GM03348 (cell line): ENCODE data around the gene ME3.
"Not testable (repeated sequence)": the region's sequence is repeated elsewhere in the genome, so short reads cannot be mapped to it uniquely, and the experiment has no call there.

Experiments used
- DNase-seq: peaks from one replicate; pipeline ENCODE4 v3.0.0; 2012; ENCODE audit warnings: low spot score

The ME3 gene

DNA sequence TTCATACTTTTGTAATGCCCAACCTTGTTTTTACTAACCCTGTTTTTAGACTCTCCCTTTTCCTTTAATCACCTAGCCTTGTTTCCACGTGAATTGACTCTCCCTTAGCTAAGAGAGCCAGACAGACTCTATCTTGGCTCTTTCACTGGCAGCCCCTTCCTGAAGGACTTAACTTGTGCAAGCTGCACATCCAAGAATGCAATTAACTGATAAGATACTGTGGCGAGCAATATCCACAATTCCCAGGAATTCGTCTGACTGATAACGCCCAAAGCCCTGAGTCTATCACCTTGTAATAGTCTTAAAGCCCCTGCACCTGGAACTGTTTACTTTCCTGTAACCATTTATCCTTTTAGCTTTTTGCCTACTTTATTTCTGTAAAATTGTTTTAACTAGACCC is 248.9 kb downstream of the ME3 start:
- not testable (repeated sequence) for DNase-seq

DNA sequence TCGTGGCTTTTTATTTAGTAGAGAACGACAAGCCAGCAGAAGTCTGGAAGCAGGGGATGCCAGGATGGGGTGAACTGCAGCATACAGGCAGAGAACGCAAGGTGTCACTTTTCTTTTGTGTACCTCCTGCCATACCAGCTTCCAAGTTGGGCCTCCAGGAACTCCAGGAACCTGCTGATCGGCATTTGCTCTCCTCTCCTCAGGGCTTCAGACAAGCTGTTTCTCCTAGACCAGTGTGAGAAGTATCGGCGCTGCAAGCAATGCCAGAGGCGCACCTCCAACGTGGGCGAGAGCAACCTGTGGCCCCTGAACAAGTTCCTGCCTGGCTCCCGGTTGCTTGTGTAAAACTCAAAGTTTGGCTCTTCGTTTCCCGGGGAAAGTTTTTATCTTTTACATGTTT is 250.0 kb downstream of the ME3 start:
- no peak for DNase-seq

DNA sequence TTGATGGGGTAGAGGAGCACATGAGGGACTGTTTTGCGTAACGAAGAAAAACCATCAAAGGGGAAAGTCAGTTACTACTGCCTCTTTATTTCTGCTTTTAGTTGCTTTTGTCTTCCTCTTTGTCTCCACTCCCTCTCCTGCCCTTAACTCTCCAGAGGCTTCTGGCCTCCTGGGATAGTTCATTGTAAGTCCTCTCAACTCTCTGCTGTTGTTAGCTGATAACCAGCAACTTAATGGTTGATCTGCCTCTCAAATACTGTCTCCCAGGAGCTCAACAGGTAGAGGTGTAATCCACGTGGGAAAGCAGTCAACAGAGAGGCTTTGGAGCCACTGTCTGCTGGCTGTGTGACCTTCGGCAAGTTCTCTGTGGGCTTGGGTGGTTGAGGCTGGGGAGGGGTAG is 250.5 kb downstream of the ME3 start:
- no peak for DNase-seq

DNA sequence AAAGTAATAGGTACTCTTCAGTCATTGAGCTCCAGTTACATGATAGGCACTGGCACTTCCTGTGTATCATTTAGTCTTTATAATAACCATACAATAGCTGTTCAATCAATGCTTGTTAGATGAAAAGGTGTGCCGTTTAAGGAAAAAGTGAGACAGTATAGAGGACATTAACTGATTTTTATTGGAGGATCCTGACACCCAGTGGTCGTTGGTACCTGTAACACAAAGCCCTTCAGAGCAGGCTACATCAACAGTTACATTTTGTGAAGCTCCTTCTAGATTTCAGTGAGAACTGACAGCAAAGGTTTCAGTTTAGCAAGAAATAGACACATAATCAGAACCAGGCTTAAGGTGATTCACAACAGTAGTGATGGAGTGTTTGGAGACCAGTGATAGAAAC is 253.5 kb downstream of the ME3 start:
- DNase-seq: no peak

DNA sequence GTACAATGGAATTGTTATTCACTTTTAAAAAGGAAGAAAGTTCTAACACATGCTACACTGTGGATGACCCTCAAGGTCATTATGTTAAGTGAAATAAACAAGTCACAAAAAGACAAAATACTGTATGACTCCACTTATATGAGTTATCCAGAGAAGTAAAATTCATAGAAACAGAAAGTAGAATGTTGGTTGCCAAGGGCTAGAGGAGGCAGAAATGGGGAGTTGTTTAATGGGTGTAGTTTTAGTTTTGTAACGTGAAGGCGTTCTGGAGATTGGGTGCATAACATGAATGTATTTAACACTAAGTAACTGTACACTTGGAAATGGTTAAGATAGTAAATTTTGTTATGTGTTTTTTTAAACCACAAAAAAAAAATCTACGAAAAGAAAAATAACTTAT is 253.9 kb downstream of the ME3 start:
- DNase-seq: no peak

DNA sequence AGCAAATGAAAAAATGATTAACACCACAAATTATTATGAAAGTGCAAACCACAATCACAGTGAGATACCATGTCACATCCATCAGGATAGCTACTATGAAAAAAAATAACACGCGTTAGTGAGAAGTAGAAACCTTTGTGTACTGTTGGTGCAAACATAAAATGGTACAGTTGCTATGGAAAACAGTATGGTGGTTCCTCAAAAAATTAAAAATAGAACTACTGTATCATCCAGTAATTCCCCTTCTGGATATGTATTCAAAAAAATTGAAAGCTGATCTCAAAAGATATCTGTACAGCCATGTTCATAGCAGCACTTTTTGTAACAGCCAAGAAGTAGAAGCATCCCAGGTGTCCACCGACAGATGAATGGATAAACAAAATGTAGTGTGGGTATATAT is 254.3 kb downstream of the ME3 start:
- DNase-seq: no peak

DNA sequence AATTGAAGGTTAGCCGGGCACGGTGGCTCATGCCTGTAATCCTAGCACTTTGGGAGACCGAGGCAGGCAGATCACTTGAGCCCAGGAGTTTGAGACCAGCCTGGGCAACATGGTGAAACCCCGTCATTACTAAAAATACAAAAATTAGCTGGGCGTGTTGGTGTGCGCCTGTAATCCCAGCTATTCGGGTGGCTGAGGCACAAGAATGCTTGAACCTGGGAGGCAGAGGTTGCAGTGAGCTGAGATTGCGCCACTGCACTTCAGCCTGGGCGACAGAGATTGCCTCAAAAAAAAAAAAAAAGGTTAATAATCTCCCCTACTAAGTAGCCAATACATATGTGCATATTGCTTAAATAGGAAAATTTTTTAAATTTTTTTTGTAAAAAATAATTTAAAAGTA is 255.5 kb downstream of the ME3 start:
- not testable (repeated sequence) for DNase-seq

DNA sequence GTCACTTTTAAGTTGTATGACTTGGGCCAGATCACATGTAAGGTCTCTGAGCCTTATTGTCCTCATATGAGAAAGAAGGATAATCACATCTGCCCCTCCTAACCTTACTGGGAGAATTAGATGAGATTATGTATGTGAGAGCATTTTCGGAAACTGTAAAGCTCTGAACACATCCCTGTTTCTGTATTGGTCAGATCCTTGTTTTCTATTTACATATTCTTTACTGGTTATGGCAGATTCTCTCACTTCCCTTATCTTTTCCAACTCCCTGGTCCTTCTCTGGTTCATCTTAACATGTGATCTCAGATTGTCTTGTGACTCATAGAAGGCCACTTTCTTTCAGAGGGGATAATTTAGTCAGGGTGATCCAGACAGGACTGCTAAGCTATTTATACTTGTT is 255.9 kb downstream of the ME3 start:
- DNase-seq: peak; percentile 19

DNA sequence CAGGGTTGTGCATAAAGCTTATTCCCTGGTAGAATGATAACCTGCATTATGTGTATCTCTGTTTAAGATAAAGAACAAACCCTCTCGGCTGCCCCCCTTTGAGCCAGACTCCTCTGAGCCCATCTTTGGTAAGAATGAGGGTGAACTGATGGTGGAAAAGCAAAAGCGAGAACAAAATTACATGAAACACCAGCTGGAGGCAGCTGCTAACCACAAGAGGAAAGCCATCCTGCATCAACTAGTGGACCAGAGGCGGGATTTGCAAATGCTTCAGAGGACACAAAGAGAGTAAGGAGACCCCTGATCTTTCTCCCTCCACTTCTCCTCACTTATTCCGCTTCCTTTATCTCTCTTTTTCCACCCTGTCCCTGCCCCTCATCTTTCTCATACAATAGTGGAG is 257.4 kb downstream of the ME3 start:
- no peak for DNase-seq

DNA sequence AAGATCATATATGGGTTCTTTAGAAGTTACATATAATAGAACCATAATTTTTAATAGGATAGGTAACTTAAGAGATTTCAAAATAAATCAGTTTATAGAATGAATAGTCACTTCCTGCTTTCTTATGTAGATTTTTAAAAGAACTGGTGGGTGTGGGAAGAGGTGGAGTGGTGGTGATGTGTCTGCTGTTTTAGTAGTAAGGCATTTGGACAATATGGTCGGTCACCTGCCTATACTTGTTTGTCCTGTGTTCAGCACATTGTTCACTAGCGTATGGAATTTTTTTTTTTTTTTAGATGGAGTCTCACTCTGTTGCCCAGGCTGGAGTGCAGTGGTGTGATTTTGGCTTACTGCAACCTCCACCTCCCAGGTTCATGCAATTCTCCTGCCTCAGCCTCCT is 258.4 kb downstream of the ME3 start:
- no peak for DNase-seq

DNA sequence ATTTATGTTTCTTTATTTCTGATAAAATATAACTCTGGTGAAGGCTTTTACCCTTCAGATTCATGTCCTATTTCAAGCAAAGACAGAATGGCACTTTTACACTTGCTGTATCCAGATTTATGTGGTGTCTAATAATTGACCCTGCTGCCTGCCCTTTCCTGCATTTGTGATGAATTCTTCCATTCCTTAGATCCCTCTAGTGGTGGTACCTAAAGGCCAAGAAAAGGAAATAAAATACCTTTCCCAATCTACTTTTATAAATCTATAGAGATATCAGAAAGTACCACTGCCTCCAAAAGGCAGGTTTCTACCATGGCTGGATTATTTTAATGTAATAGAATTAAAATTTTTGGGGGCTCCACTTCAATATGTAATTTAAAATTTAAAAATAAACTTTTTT is 263.6 kb downstream of the ME3 start:
- DNase-seq: peak; percentile 24

DNA sequence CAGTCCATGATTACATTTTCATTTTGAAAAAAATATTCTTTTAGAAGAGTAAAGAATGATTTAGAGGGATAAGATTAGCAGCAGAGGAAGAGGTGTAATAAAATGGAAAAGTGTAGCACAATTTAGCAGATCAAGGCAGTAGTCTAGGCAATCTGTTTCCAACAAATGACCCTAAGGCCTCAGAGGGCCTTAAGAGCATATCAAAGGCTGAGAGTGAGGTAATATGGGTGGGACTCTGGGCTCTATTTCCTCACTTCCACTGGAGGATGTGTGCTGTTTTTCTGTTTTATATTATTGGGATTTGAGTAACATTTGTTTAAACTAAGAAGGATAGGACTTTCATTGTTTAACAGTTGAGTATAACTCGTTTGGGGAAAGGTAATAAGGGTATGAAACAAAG is 269.0 kb downstream of the ME3 start:
- DNase-seq: no peak

DNA sequence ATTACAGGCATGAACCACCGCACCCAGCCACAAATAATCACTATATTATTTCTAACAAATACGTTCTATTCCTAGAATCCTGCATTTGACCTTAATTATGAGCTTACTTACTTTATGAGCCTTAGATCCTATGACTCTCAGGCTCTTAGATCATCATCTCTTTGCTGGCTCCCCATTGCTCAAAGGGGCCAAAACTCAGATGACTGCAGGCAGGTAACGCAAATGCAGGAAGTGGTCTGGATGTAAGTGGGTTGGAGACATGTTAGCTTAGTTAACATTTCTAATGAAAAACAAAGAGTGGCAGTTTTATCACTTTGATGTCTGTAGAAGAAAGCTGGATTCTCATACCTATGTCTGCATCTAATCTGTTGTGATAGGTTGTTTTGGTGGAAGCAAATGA is 274.3 kb downstream of the ME3 start:
- no peak for DNase-seq

DNA sequence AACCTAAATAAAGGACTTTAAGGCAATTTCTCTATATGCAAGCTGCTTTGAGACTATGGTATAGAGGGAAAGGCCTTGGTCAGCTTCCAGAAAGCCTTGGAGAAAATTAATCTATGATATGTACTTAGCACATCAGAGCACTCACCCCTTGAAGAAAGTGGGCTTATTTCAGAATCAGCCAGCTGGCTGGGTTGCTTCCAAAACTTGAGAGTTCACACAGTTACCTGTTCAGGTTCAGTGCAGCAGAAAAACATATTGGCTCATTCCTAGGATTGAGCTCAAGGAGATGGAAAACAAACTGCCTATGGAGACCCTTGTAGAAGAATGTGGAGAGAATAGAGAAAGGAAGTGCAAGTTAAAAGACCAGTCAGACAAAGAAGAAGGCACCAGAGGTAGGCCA is 275.1 kb downstream of the ME3 start:
- no peak for DNase-seq

DNA sequence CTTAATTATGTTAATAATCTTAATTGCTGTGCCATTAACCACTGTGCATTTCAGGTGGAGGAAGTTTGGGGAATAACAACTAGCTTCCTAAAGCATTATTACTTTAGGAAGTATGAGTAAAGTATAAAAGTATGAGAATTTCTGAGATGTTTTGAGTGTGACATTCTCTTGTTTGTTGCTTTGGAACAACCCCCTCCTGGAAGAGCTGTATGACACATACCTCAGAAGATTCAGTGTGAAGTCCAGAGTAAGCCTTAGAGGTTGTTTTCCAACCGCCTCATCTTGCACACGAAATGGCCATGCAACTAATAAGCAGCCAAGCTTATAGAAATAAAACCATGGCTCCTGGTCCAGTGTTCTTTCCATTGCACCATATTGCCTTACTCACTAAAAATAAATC is 276.0 kb downstream of the ME3 start:
- DNase-seq: peak; percentile 83

DNA sequence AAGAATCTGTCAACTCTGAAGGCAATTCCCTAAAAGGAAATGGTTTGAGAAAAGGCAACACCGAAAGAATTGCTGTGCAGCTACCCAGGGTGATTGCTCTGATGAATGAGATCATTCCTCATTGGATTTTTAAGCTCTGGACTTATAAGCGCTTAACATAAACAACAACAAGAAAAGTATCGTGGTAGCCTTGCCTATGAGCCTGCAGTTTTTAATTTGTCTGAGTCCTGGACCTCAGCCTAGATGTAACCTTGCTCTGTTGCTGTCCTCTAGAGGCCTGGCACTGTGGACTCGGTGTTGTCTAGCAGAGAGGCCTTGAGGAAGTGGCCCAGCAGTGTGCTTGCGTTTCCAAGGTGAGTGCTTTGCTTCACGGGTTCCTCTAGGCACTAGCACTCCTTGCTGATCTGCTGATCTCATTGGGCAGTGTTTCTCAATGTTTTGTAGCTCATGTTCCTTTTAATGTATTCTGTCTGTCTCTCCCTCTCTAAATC is 277.3 kb downstream of the ME3 start:
- DNase-seq: peak; percentile 20
